B cell (primary cell): ENCODE results near the gene POGLUT2. TPM values are rescaled to one million over a fixed set of nuclear protein-coding genes. Genes with fewer than 3 reads are reported as not detected.

Experiments used
- ATAC-seq: fragments of 200-7000 bp; cut with Tn5 transposase; one replicate; pipeline ENCODE4 v1.10.0; 2021; ENCODE audit warnings: low read depth, mild to moderate bottlenecking, moderate number of reproducible peaks, moderate library complexity
- CTCF ChIA-PET: fragments of 350-600 bp; sonication (Branson Sonifier 250); formaldehyde crosslinking; loops from one replicate; lab custom pipeline; 2021; ENCODE audit warnings: antibody characterized with exemption, inconsistent platforms; lab: Charles Lee
- POLR2A ChIA-PET: fragments of 350-600 bp; sonication (Branson Sonifier 250); formaldehyde crosslinking; loops from one replicate; lab custom pipeline; 2021; ENCODE audit warnings: antibody characterized with exemption; lab: Charles Lee
- DNase-seq: peaks from one replicate; pipeline ENCODE4 v3.0.0; 2013
- H2AFZ ChIP-seq: 2 replicates; pipeline ENCODE4 v1.6.1; 2012; ENCODE audit warnings: mild to moderate bottlenecking, low read depth, low read length; ENCODE audit not compliant: insufficient read depth, poor library complexity, severe bottlenecking
- H3K27ac ChIP-seq, 2 donors: 1 replicate in 1 of 2; 2 replicates in 1 of 2; pipeline ENCODE4 v1.5.1; 2012 to 2013; ENCODE audit warnings: low read length in 2 of 2, mild to moderate bottlenecking in 2 of 2, moderate library complexity in 1 of 2
- H3K27me3 ChIP-seq, 4 experiments: fragments of 200-600 bp in 1 of 4; sonication (generic) in 1 of 4; replicated peaks in 1 of 4; 1 replicate in 2 of 4; 2 replicates in 2 of 4; pipeline versions ENCODE4 v1.6.1 to v1.7.0; 2013 to 2016; ENCODE audit warnings: low read length in 3 of 4, mild to moderate bottlenecking in 2 of 4, mixed read lengths in 1 of 4, moderate library complexity in 1 of 4; ENCODE audit not compliant: insufficient read depth in 4 of 4, control insufficient read depth in 3 of 4; ENCODE audit errors: control extremely low read depth in 1 of 4
- H3K36me3 ChIP-seq, 2 experiments: replicated peaks in 1 of 2; 1 replicate in 1 of 2; 2 replicates in 1 of 2; pipeline versions ENCODE4 v1.6.1 to v1.7.1; 2013; ENCODE audit warnings: low read length in 1 of 2; ENCODE audit not compliant: insufficient read depth in 2 of 2, control insufficient read depth in 1 of 2; ENCODE audit errors: control extremely low read depth in 1 of 2, extremely low read depth in 1 of 2
- H3K4me1 ChIP-seq, 2 donors: fragments of 200-600 bp in 1 of 2; sonication (generic) in 1 of 2; 1 replicate in 1 of 2; 2 replicates in 1 of 2; pipeline versions ENCODE4 v1.5.1 to v1.6.1; 2013 to 2017; ENCODE audit warnings: low read length in 2 of 2; ENCODE audit not compliant: control insufficient read depth in 2 of 2, insufficient read depth in 2 of 2
- H3K4me2 ChIP-seq: replicated peaks from 2 replicates; pipeline ENCODE3; 2012; ENCODE audit warnings: mild to moderate bottlenecking, low read depth, low read length; ENCODE audit not compliant: poor library complexity, severe bottlenecking
- H3K4me3 ChIP-seq, 5 experiments: fragments of 200-600 bp in 1 of 5; sonication (generic) in 1 of 5; 1 replicate in 3 of 5; 2 replicates in 2 of 5; pipeline versions ENCODE4 v1.5.1 to v1.7.0; 2011 to 2016; ENCODE audit warnings: low read length in 4 of 5, mild to moderate bottlenecking in 4 of 5, low read depth in 2 of 5, control low read depth in 1 of 5, moderate library complexity in 1 of 5; ENCODE audit not compliant: insufficient read depth in 1 of 5; ENCODE audit errors: control extremely low read depth in 1 of 5, extremely low read depth in 1 of 5
- H3K79me2 ChIP-seq: fragments of 200-600 bp; sonication (generic); one replicate; pipeline ENCODE4 v1.6.0; 2016; ENCODE audit warnings: low read length; ENCODE audit not compliant: control insufficient read depth, insufficient read depth
- H3K9ac ChIP-seq: fragments of 200-600 bp; sonication (generic); 2 replicates; pipeline ENCODE4 v1.6.1; 2017; ENCODE audit warnings: mild to moderate bottlenecking, low read length, moderate library complexity
- H3K9me3 ChIP-seq, 3 donors: one replicate each; pipeline versions ENCODE4 v1.6.1 to v1.7.1; 2013; ENCODE audit warnings: low read length in 2 of 3; ENCODE audit not compliant: control insufficient read depth in 2 of 3, insufficient read depth in 1 of 3; ENCODE audit errors: control extremely low read depth in 1 of 3
- H4K20me1 ChIP-seq: 2 replicates; pipeline ENCODE4 v1.6.0; 2012; ENCODE audit warnings: mild to moderate bottlenecking, low read length; ENCODE audit not compliant: insufficient read depth, control insufficient read depth, poor library complexity, severe bottlenecking
- H3K27ac Mint-ChIP-seq: one replicate; pipeline ENCODE4 v1.8.0; 2021; ENCODE audit warnings: mixed read lengths
- H3K27me3 Mint-ChIP-seq: one replicate; pipeline ENCODE4 v1.8.0; 2021; ENCODE audit warnings: mixed read lengths
- H3K4me1 Mint-ChIP-seq: one replicate; pipeline ENCODE4 v1.8.0; 2021; ENCODE audit warnings: mixed read lengths
- H3K4me3 Mint-ChIP-seq: one replicate; pipeline ENCODE4 v1.8.0; 2021; ENCODE audit warnings: mixed read lengths
- H3K9me3 Mint-ChIP-seq: one replicate; pipeline ENCODE4 v1.8.0; 2022; ENCODE audit warnings: mixed read lengths; ENCODE audit not compliant: insufficient read depth
- CTCF ChIP-seq: fragments of 200-600 bp; IDR thresholded peaks from one replicate; pipeline ENCODE4 v1.8.0; 2022; ENCODE audit warnings: antibody characterized with exemption, mild to moderate bottlenecking
- EZH2 ChIP-seq: IDR thresholded peaks from 2 replicates; pipeline ENCODE4 v1.6.1; 2012; ENCODE audit warnings: borderline replicate concordance, low read depth, mild to moderate bottlenecking, moderate library complexity, low read length; ENCODE audit not compliant: insufficient read depth, poor library complexity, severe bottlenecking
- WGBS: methylation state at CpG from one replicate; pipeline ENCODE4 v1.1.5; 2013; ENCODE audit warnings: missing lambda C conversion rate; ENCODE audit not compliant: insufficient coverage; 5-methylcytosine and 5-hydroxymethylcytosine counted together
- intact Hi-C: fragments of 100-400 bp; cut with micrococcal nuclease; formaldehyde crosslinking; loops from one replicate; pipeline ENCODE4 v1.10.0; 2022
- polyA plus RNA-seq: library from polyadenylated mRNA; depleted of rRNA; stranded (reverse); fragments of >200 nt; gene quantifications from 2 replicates; pipeline ENCODE4 v1.2.3, GENCODE V29; 2012
- total RNA-seq, 2 donors: library from RNA; stranded (reverse); fragments of 120-200 nt in 1 of 2; gene quantifications; 1 replicate in 1 of 2; 2 replicates in 1 of 2; pipeline versions ENCODE4 v1.2.3 to v1.2.4, GENCODE V29; 2013 to 2022

POGLUT2 gene
- total and polyA plus RNA-seq, 2 donors (not counting 1 experiment from before 2014, with no cell fraction given): 0.12 TPM; not detected in 1

- no peaks in the 10 kb centered on the region for H3K27me3 Mint-ChIP-seq
- peak overlapping the region; percentile 93 for H3K4me3 Mint-ChIP-seq
- Histone ChIP-seq H3K9me3 (peaks cover 0 to 7% (median 0%) of the 10 kb centered on the region in 3 donors), H4K20me1 (no peaks in the 10 kb centered on the region), H3K27me3 (no peaks in the 10 kb centered on the region), H3K36me3 (no peaks in the 10 kb centered on the region), H3K27ac (peak overlapping the region; percentile 62 to 85), H3K9ac (peak overlapping the region; percentile 87), H3K4me1 (peaks cover 7 to 16% of the 10 kb centered on the region in 2 donors), H3K79me2 (peaks cover 4% of the 10 kb centered on the region), H3K4me2 (peak overlapping the region; percentile 96), H2AFZ (peak overlapping the region; percentile 99), H3K4me3 (peak overlapping the region in 4 of 5 experiments; percentile 86 to 96 (median 88))
- H3K27ac Mint-ChIP-seq: peak overlapping the region; percentile 95
- no peaks in the 10 kb centered on the region for H3K9me3 Mint-ChIP-seq
- no peak for ATAC-seq
- CTCF ChIA-PET: interaction anchor here (1.0 to 2.2 kb wide), 4 partner anchors 26 to 189 kb away, joined by 4 to 12 read pairs (median 6); partner anchors contain the start of gene ERCC5
- TF ChIP-seq EZH2: no peak
- no peak for TF ChIP-seq CTCF
- peaks cover 13% of the 10 kb centered on the region for H3K4me1 Mint-ChIP-seq
- intact Hi-C loops: loop anchor here (10.0 kb wide), 1 partner anchor 379 kb away; no protein-coding TSS in a partner anchor
- DNase-seq: no peak
- POLR2A ChIA-PET: interaction anchor here (0.7 to 1.9 kb wide), 4 partner anchors 26 to 178 kb away, joined by 5 to 16 read pairs (median 8); partner anchors contain the start of genes ERCC5 and TPP2
- 81% methylated on average over 14 of the region's 27 CpGs for WGBS
Measured at GRCh38 chr13:102774214-102774568, 24.6 kb downstream of the POGLUT2 start.
